PC-9 (cell line): ENCODE measurements around the gene ABCD3. TPM values are rescaled to one million over a fixed set of nuclear protein-coding genes. Genes with fewer than 3 reads are reported as not detected.

Experiments used
- BruUV-seq: library from RNA; stranded (reverse); fragments of 400-500 nt; replicated peaks from 2 replicates; lab custom pipeline; 2021; lab: Mats Ljungman, UMichigan
- CTCF ChIA-PET: fragments of 300-600 bp; sonication (Branson Sonifier 250); formaldehyde crosslinking; loops from one replicate; lab custom pipeline; 2022; ENCODE audit warnings: antibody characterized with exemption; lab: Charles Lee
- POLR2A ChIA-PET: fragments of 300-600 bp; sonication (Branson Sonifier 250); formaldehyde crosslinking; loops from one replicate; lab custom pipeline; 2022; ENCODE audit warnings: antibody characterized with exemption; ENCODE audit not compliant: unreplicated experiment; lab: Charles Lee
- DNase-seq, 2 experiments: peaks; one replicate each; pipeline versions ENCODE4 v3.0.0 to v3.0.0-alpha.2; 2015 to 2022; ENCODE audit warnings: mixed read lengths in 1 of 2
- H2AFZ ChIP-seq: fragments of 200-600 bp; sonication (generic); 2 replicates; pipeline ENCODE4 v1.8.1; 2017; ENCODE audit warnings: antibody characterized with exemption
- H3F3A ChIP-seq: fragments of 200-600 bp; sonication (generic); 2 replicates; pipeline ENCODE4 v1.8.1; 2017; ENCODE audit warnings: antibody characterized with exemption, mild to moderate bottlenecking, low read depth; ENCODE audit not compliant: insufficient read depth
- H3K27ac ChIP-seq: fragments of 200-600 bp; sonication (generic); 2 replicates; pipeline ENCODE4 v1.6.1; 2016; ENCODE audit warnings: mixed run types
- H3K27me3 ChIP-seq: fragments of 200-600 bp; sonication (generic); 2 replicates; pipeline ENCODE4 v1.6.1; 2016; ENCODE audit warnings: low read depth, mixed run types; ENCODE audit not compliant: insufficient read depth
- H3K36me3 ChIP-seq: fragments of 200-600 bp; sonication (generic); 2 replicates; pipeline ENCODE4 v1.6.1; 2016; ENCODE audit warnings: low read depth, mixed run types
- H3K4me1 ChIP-seq: fragments of 200-600 bp; sonication (generic); replicated peaks from 2 replicates; pipeline ENCODE4 v1.6.1; 2016; ENCODE audit warnings: mixed run types; ENCODE audit not compliant: insufficient read depth
- H3K4me2 ChIP-seq: fragments of 200-600 bp; sonication (generic); 2 replicates; pipeline ENCODE4 v1.6.1; 2017; ENCODE audit warnings: mixed run types
- H3K4me3 ChIP-seq: fragments of 200-600 bp; sonication (generic); 2 replicates; pipeline ENCODE4 v1.6.1; 2016; ENCODE audit warnings: mixed run types
- H3K79me2 ChIP-seq: fragments of 200-600 bp; sonication (generic); 2 replicates; pipeline ENCODE4 v1.6.1; 2017; ENCODE audit warnings: low read depth, mixed run types
- H3K9me2 ChIP-seq: fragments of 200-600 bp; sonication (generic); 2 replicates; pipeline ENCODE4 v1.8.1; 2017; ENCODE audit warnings: mild to moderate bottlenecking; ENCODE audit not compliant: insufficient read depth
- H3K9me3 ChIP-seq: fragments of 200-600 bp; sonication (generic); 2 replicates; pipeline ENCODE4 v1.8.1; 2016; ENCODE audit warnings: low read depth; ENCODE audit not compliant: insufficient read depth
- H4K20me1 ChIP-seq: fragments of 200-600 bp; sonication (generic); 2 replicates; pipeline ENCODE4 v1.8.1; 2017; ENCODE audit not compliant: insufficient read depth
- EZH2 ChIP-seq: fragments of 200-600 bp; sonication (generic); IDR thresholded peaks from 2 replicates; pipeline ENCODE4 v1.8.0; 2017; ENCODE audit warnings: antibody characterized with exemption, low read depth
- intact Hi-C: fragments of 100-400 bp; cut with micrococcal nuclease; formaldehyde crosslinking; loops from one replicate; pipeline ENCODE4 v1.10.0; 2022; ENCODE audit not compliant: unreplicated experiment
- total RNA-seq: library from RNA; stranded (reverse); gene quantifications from 2 replicates; pipeline ENCODE4 v1.2.3, GENCODE V29; 2021
- TF ChIP-seq, protein P1 (sequence below): fragments of 200-600 bp; sonication (generic); conservative IDR thresholded peaks from 2 replicates; pipeline ENCODE4 v1.6.1; 2017; ENCODE audit warnings: mixed run types, antibody characterized with exemption, mild to moderate bottlenecking, moderate library complexity

ABCD3 gene
- total RNA-seq, 1 experiment from 2014 or later = 51.6 TPM

DNA sequence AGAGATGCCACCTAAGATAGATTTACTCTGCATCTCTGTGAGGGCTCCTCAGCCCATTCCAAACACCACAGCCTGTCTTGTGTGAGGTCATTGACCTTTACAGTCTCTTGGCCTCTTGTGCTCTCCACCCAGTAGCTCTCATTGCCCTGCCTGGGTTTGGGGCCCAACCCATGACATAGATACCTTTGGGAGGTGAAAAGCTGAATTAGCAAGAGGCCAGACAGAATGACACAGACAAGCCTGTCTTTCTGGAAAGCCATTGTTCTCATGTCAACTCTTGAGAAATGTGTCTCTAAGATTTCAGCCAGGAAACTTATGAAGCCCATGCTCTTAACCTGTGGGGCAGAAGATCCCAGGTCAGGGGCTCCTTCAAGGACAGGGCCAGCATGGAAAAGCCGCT, 141.7 kb downstream of the ABCD3 start:
- no peaks in the 10 kb centered on the region for H3K79me2 ChIP-seq
- BruUV-seq = no TSS peak
- ChIA-PET CTCF (no interaction called here), POLR2A (interaction anchor here (0.7 to 1.0 kb wide), 4 partner anchors 32 to 258 kb away, joined by 3 to 15 read pairs (median 8); no protein-coding TSS in a partner anchor)
- DNase-seq = peak in 1 of 2 experiments; percentile 59
- H2AFZ ChIP-seq = peak overlapping the region; percentile 2; the same call in 1 of the 2 replicates
- H3K9me2 ChIP-seq = no peaks in the 10 kb centered on the region
- H3K9me3 ChIP-seq = no peaks in the 10 kb centered on the region
- no peaks in the 10 kb centered on the region for H4K20me1 ChIP-seq
- peak overlapping the region; percentile 2; the same call in 1 of the 2 replicates for H3K4me2 ChIP-seq
- peaks cover 30% of the 10 kb centered on the region for H3F3A ChIP-seq
- H3K4me3 ChIP-seq = no peak overlapping the region
- no peak for TF ChIP-seq EZH2
- TF ChIP-seq, protein P1, sequence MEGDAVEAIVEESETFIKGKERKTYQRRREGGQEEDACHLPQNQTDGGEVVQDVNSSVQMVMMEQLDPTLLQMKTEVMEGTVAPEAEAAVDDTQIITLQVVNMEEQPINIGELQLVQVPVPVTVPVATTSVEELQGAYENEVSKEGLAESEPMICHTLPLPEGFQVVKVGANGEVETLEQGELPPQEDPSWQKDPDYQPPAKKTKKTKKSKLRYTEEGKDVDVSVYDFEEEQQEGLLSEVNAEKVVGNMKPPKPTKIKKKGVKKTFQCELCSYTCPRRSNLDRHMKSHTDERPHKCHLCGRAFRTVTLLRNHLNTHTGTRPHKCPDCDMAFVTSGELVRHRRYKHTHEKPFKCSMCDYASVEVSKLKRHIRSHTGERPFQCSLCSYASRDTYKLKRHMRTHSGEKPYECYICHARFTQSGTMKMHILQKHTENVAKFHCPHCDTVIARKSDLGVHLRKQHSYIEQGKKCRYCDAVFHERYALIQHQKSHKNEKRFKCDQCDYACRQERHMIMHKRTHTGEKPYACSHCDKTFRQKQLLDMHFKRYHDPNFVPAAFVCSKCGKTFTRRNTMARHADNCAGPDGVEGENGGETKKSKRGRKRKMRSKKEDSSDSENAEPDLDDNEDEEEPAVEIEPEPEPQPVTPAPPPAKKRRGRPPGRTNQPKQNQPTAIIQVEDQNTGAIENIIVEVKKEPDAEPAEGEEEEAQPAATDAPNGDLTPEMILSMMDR = no peak
- intact Hi-C loops = no loop called here
- H3K27ac ChIP-seq = peak overlapping the region; percentile 42; the same call in 1 of the 2 replicates
- no peaks in the 10 kb centered on the region for H3K36me3 ChIP-seq
- H3K4me1 ChIP-seq = peaks cover 39% of the 10 kb centered on the region
- H3K27me3 ChIP-seq = no peaks in the 10 kb centered on the region

DNA sequence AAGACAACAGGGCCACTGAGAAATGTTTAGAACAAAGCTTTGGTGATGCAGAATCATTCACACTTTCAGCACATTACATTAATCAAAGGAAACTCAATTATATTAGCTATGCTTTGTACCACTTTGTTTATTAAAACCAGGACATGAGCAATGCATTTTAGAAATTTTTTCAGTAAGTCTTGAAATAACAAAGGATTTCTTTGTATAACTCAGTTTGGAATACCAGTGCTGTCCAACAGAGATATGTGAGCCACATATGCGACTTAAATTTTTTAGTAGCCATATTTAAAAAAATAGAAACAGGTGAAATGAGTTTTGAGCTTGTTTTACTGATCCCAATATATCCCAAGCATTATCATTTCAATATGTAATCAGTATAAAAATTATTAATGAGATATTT, 142.1 kb downstream of the ABCD3 start:
- H3K4me3 ChIP-seq = no peak overlapping the region
- DNase-seq = peak in 1 of 2 experiments; percentile 51
- no TSS peak for BruUV-seq
- H3K79me2 ChIP-seq = no peaks in the 10 kb centered on the region
- H2AFZ ChIP-seq = peak overlapping the region; percentile 2; the same call in 1 of the 2 replicates
- ChIA-PET POLR2A (interaction anchor here (0.7 to 1.0 kb wide), 3 partner anchors 31 to 258 kb away, joined by 6 to 15 read pairs (median 11); no protein-coding TSS in a partner anchor), CTCF (no interaction called here)
- intact Hi-C loops = no loop called here
- H3F3A ChIP-seq = peaks cover 30% of the 10 kb centered on the region
- no peaks in the 10 kb centered on the region for H3K27me3 ChIP-seq
- no peaks in the 10 kb centered on the region for H3K36me3 ChIP-seq
- H3K9me3 ChIP-seq = no peaks in the 10 kb centered on the region
- H3K9me2 ChIP-seq = no peaks in the 10 kb centered on the region
- H3K4me2 ChIP-seq = 0 out of 2 replicates have a peak overlapping the region, but pooled peaks have one; percentile 2
- TF ChIP-seq EZH2 = no peak
- TF ChIP-seq, protein P1 = no peak; the same call in 1 of the 2 replicates
- H3K27ac ChIP-seq = peak overlapping the region; percentile 42; the same call in 1 of the 2 replicates
- H4K20me1 ChIP-seq = no peaks in the 10 kb centered on the region
- H3K4me1 ChIP-seq = peaks cover 39% of the 10 kb centered on the region

DNA sequence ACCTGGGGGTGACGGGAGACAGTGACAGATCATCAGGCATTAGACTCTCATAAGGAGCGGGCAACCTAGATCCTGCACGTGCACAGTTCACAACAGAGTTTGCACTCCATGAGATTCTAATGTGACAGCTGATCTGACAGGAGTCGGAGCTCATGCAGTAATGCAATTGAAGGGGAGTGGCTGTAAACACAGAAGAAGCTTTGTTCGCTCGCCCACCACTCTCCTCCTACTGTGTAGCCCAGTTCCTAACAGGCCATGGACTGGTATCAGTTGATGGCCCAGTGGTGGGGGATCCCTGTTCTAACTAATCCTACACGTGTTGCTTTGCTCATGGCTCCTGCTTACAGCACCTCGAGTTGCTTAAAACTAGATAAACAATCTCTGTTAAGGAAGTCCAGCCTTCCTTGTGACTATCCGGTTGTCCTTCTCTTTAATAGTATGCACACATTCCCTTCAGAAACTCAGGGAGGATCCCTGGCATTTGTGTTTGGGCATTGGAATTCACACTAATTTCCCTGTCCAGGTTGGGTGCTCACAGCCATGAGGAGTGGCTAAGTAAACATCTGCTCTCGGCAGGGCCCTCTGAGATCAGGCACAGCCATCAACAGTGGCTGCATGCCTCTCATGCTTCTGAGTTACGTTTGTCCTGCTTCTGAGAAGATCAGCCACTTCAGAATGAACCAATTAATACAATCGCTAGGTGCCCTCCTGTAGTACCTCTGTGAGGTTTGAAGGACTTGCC, 144.5 kb downstream of the ABCD3 start:
- Histone ChIP-seq H3F3A (peaks cover 30% of the 10 kb centered on the region), H3K27ac (peak overlapping the region; percentile 65), H3K27me3 (no peaks in the 10 kb centered on the region), H3K4me3 (no peak overlapping the region; the same call in 1 of the 2 replicates), H3K79me2 (no peaks in the 10 kb centered on the region), H3K9me3 (peaks cover 13% of the 10 kb centered on the region; the same call in 1 of the 2 replicates), H2AFZ (peak overlapping the region; percentile 73), H3K36me3 (no peaks in the 10 kb centered on the region), H4K20me1 (no peaks in the 10 kb centered on the region), H3K9me2 (no peaks in the 10 kb centered on the region), H3K4me2 (peak overlapping the region; percentile 54), H3K4me1 (peaks cover 39% of the 10 kb centered on the region)
- intact Hi-C loops = loop anchor here (1.0 to 2.0 kb wide), 4 partner anchors 18 to 59 kb away; no protein-coding TSS in a partner anchor
- TF ChIP-seq, protein P1 = no peak
- no peak for TF ChIP-seq EZH2
- CTCF ChIA-PET = interaction anchor here (0.6 kb wide), 1 partner anchor 176 kb away, joined by 3 read pairs; no protein-coding TSS in a partner anchor
- POLR2A ChIA-PET = interaction anchor here (0.7 to 1.0 kb wide), 2 partner anchors 14 to 21 kb away, joined by 3 to 6 read pairs; partner anchors contain the start of gene F3
- peak; percentile 75 to 94 for DNase-seq
- no TSS peak for BruUV-seq
